ENCODE results near the gene KIF16B. TPM values are rescaled to one million over a fixed set of nuclear protein-coding genes. Genes with fewer than 3 reads are reported as not detected.

Gene KIF16B
- total and polyA plus RNA-seq, 4 experiments from 2014 or later, result 3.2 to 12.0 (median 10.0) TPM

DNA sequence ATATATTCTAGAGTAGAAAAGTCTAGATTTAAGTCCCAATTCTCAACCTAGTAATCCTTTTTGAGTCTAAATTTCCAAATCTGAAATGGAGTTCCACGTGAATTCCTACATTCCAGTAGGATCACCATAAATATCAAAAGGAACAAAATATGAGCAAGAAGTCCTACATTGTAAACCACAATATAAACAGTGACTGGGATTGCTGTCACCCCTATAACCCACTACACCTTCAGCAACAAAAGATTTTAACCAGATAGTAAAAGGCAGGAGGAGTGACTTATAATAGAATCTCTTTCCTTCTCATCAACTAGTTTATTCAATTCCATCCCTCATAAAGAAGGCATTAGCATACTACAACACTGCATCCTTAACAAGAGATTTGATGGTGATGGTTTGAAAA is 210.6 kb downstream of the KIF16B start:
- Mint-ChIP-seq H3K36me3 (peaks cover 22 to 51% of the 10 kb centered on the region in 2 donors), H3K27me3 (no peaks in the 10 kb centered on the region), H3K4me3 (no peak overlapping the region), H3K27ac (no peak overlapping the region), H3K9me3 (no peaks in the 10 kb centered on the region), H3K4me1 (no peaks in the 10 kb centered on the region)
- H3K4me3 ChIP-seq (ENCODE audit: low read length in 2 of 2), result no peak overlapping the region
- no peak for DNase-seq
- intact Hi-C loops (cut with micrococcal nuclease), result no loop called here
- H3K4me1 ChIP-seq (ENCODE audit: insufficient read depth, low read length), result no peaks in the 10 kb centered on the region
- CTCF ChIA-PET (ENCODE audit: partially characterized antibody), result no interaction called here
- H3K27me3 ChIP-seq (ENCODE audit: insufficient read depth, low read length), result no peaks in the 10 kb centered on the region
- POLR2A ChIA-PET (ENCODE audit: partially characterized antibody), result no interaction called here
- H3K27ac ChIP-seq (ENCODE audit: low read depth, low read length), result no peak overlapping the region
- H3K36me3 ChIP-seq (ENCODE audit: insufficient read depth, low read length), result no peaks in the 10 kb centered on the region
- no peaks in the 10 kb centered on the region for H3K9me3 ChIP-seq (ENCODE audit: control insufficient read depth in 1 of 2, low read length in 2 of 2)

GRCh38 chr20:16360668-16361067 is 212.6 kb downstream of the KIF16B start:
- Mint-ChIP-seq H3K4me3 (no peak overlapping the region), H3K4me1 (no peaks in the 10 kb centered on the region), H3K9me3 (no peaks in the 10 kb centered on the region), H3K36me3 (peaks cover 14 to 42% of the 10 kb centered on the region in 2 donors), H3K27ac (no peak overlapping the region), H3K27me3 (no peaks in the 10 kb centered on the region)
- Histone ChIP-seq H3K27ac (ENCODE audit: low read depth, low read length) (no peak overlapping the region), H3K9me3 (ENCODE audit: control insufficient read depth in 1 of 2, low read length in 2 of 2) (no peaks in the 10 kb centered on the region), H3K36me3 (ENCODE audit: insufficient read depth, low read length) (no peaks in the 10 kb centered on the region), H3K4me1 (ENCODE audit: insufficient read depth, low read length) (no peaks in the 10 kb centered on the region), H3K27me3 (ENCODE audit: insufficient read depth, low read length) (no peaks in the 10 kb centered on the region), H3K4me3 (ENCODE audit: low read length in 2 of 2) (no peak overlapping the region)
- intact Hi-C loops (cut with micrococcal nuclease), result no loop called here
- DNase-seq, result no peak
- ChIA-PET POLR2A (ENCODE audit: partially characterized antibody) (no interaction called here), CTCF (ENCODE audit: partially characterized antibody) (no interaction called here)

- no peak for DNase-seq
- no peak overlapping the region for H3K27ac Mint-ChIP-seq
- H3K27me3 ChIP-seq (ENCODE audit: insufficient read depth, low read length), result no peaks in the 10 kb centered on the region
- H3K4me3 ChIP-seq (ENCODE audit: low read length in 2 of 2), result no peak overlapping the region
- peaks cover 12 to 40% of the 10 kb centered on the region in 2 donors for H3K36me3 Mint-ChIP-seq
- H3K36me3 ChIP-seq (ENCODE audit: insufficient read depth, low read length), result no peaks in the 10 kb centered on the region
- H3K4me3 Mint-ChIP-seq, result no peak overlapping the region
- ChIA-PET POLR2A (ENCODE audit: partially characterized antibody) (no interaction called here), CTCF (ENCODE audit: partially characterized antibody) (no interaction called here)
- H3K4me1 ChIP-seq (ENCODE audit: insufficient read depth, low read length), result no peaks in the 10 kb centered on the region
- no peaks in the 10 kb centered on the region for H3K27me3 Mint-ChIP-seq
- H3K27ac ChIP-seq (ENCODE audit: low read depth, low read length), result no peak overlapping the region
- no peaks in the 10 kb centered on the region for H3K4me1 Mint-ChIP-seq
- H3K9me3 Mint-ChIP-seq, result no peaks in the 10 kb centered on the region
- no peaks in the 10 kb centered on the region for H3K9me3 ChIP-seq (ENCODE audit: control insufficient read depth in 1 of 2, low read length in 2 of 2)
- intact Hi-C loops (cut with micrococcal nuclease), result no loop called here
Measured at GRCh38 chr20:16353417-16353781, 219.8 kb downstream of the KIF16B start.

- Histone ChIP-seq H3K27ac (ENCODE audit: low read depth, low read length) (no peak overlapping the region), H3K9me3 (ENCODE audit: control insufficient read depth in 1 of 2, low read length in 2 of 2) (no peaks in the 10 kb centered on the region), H3K36me3 (ENCODE audit: insufficient read depth, low read length) (no peaks in the 10 kb centered on the region), H3K4me1 (ENCODE audit: insufficient read depth, low read length) (no peaks in the 10 kb centered on the region), H3K4me3 (ENCODE audit: low read length in 2 of 2) (no peak overlapping the region), H3K27me3 (ENCODE audit: insufficient read depth, low read length) (no peaks in the 10 kb centered on the region)
- peaks cover 15 to 39% of the 10 kb centered on the region in 2 donors for H3K36me3 Mint-ChIP-seq
- no peaks in the 10 kb centered on the region for H3K27me3 Mint-ChIP-seq
- ChIA-PET POLR2A (ENCODE audit: partially characterized antibody) (no interaction called here), CTCF (ENCODE audit: partially characterized antibody) (no interaction called here)
- no peak overlapping the region for H3K4me3 Mint-ChIP-seq
- no peaks in the 10 kb centered on the region for H3K9me3 Mint-ChIP-seq
- H3K4me1 Mint-ChIP-seq, result no peaks in the 10 kb centered on the region
- intact Hi-C loops (cut with micrococcal nuclease), result no loop called here
- no peak for DNase-seq
- no peak overlapping the region for H3K27ac Mint-ChIP-seq
Measured at GRCh38 chr20:16352751-16353416, 220.4 kb downstream of the KIF16B start.

GRCh38 chr20:16352321-16352720 is 220.9 kb downstream of the KIF16B start:
- H3K27ac Mint-ChIP-seq, result no peak overlapping the region
- ChIA-PET POLR2A (ENCODE audit: partially characterized antibody) (no interaction called here), CTCF (ENCODE audit: partially characterized antibody) (no interaction called here)
- no peaks in the 10 kb centered on the region for H3K9me3 ChIP-seq (ENCODE audit: control insufficient read depth in 1 of 2, low read length in 2 of 2)
- DNase-seq, result no peak
- no peaks in the 10 kb centered on the region for H3K36me3 ChIP-seq (ENCODE audit: insufficient read depth, low read length)
- H3K27ac ChIP-seq (ENCODE audit: low read depth, low read length), result no peak overlapping the region
- H3K4me3 ChIP-seq (ENCODE audit: low read length in 2 of 2), result no peak overlapping the region
- no peaks in the 10 kb centered on the region for H3K4me1 Mint-ChIP-seq
- H3K36me3 Mint-ChIP-seq, result peaks cover 17 to 39% of the 10 kb centered on the region in 2 donors
- no peaks in the 10 kb centered on the region for H3K4me1 ChIP-seq (ENCODE audit: insufficient read depth, low read length)
- no peaks in the 10 kb centered on the region for H3K27me3 ChIP-seq (ENCODE audit: insufficient read depth, low read length)
- no peaks in the 10 kb centered on the region for H3K27me3 Mint-ChIP-seq
- no peaks in the 10 kb centered on the region for H3K9me3 Mint-ChIP-seq
- intact Hi-C loops (cut with micrococcal nuclease), result no loop called here
- no peak overlapping the region for H3K4me3 Mint-ChIP-seq

DNA sequence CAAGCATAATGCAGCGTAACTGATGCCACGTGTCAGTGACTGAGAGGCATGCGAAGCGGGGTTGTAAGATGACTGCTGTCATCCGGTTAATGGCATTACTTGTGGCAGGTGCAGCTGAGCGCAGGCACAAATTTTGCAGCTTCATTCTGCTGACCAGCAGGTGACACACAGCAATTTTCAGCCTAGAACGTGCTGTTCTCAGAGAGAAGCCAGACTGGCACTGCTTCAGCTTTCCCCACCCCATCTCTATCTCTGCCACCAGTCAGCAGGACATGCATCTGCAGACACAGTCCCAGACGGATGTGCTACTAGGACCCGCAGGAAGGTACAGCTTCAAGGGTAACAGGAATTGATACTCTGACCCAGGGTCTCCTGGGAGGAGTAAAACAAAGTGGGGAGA is 221.8 kb downstream of the KIF16B start:
- no peaks in the 10 kb centered on the region for H3K4me1 Mint-ChIP-seq
- ChIA-PET CTCF (ENCODE audit: partially characterized antibody) (no interaction called here), POLR2A (ENCODE audit: partially characterized antibody) (no interaction called here)
- intact Hi-C loops (cut with micrococcal nuclease), result no loop called here
- no peak for DNase-seq
- H3K27me3 ChIP-seq (ENCODE audit: insufficient read depth, low read length), result no peaks in the 10 kb centered on the region
- no peak overlapping the region for H3K27ac ChIP-seq (ENCODE audit: low read depth, low read length)
- no peak overlapping the region for H3K4me3 ChIP-seq (ENCODE audit: low read length in 2 of 2)
- no peak overlapping the region for H3K27ac Mint-ChIP-seq
- peaks cover 18 to 47% of the 10 kb centered on the region in 2 donors for H3K36me3 Mint-ChIP-seq
- no peaks in the 10 kb centered on the region for H3K27me3 Mint-ChIP-seq
- H3K9me3 ChIP-seq (ENCODE audit: control insufficient read depth in 1 of 2, low read length in 2 of 2), result no peaks in the 10 kb centered on the region
- no peaks in the 10 kb centered on the region for H3K9me3 Mint-ChIP-seq
- H3K4me1 ChIP-seq (ENCODE audit: insufficient read depth, low read length), result no peaks in the 10 kb centered on the region
- H3K4me3 Mint-ChIP-seq, result no peak overlapping the region
- H3K36me3 ChIP-seq (ENCODE audit: insufficient read depth, low read length), result no peaks in the 10 kb centered on the region

DNA sequence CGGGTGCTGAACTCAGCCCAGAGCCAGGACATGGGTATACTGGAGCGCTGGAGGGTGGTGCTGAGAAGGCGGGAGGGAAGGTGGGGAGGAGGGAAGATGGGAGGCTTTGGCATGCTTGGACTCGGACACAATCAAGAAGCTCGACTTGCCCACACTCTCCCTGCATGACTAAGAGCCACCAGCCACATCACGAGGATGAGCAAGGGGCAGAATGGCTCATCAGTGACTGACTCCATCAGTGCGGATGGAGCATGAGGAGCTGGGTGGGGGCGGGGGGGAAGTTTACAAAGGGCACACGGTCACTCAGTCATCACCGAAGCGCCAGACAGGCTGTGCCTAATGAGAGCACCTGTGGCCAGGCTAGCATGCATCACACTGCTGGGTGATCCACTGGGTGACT is 222.8 kb downstream of the KIF16B start:
- no peaks in the 10 kb centered on the region for H3K27me3 Mint-ChIP-seq
- no peak overlapping the region for H3K27ac ChIP-seq (ENCODE audit: low read depth, low read length)
- H3K4me1 ChIP-seq (ENCODE audit: insufficient read depth, low read length), result no peaks in the 10 kb centered on the region
- CTCF ChIA-PET (ENCODE audit: partially characterized antibody), result no interaction called here
- intact Hi-C loops (cut with micrococcal nuclease), result no loop called here
- no peak overlapping the region for H3K4me3 ChIP-seq (ENCODE audit: low read length in 2 of 2)
- peaks cover 13 to 43% of the 10 kb centered on the region in 2 donors for H3K36me3 Mint-ChIP-seq
- DNase-seq, result no peak
- H3K9me3 ChIP-seq (ENCODE audit: control insufficient read depth in 1 of 2, low read length in 2 of 2), result no peaks in the 10 kb centered on the region
- no peak overlapping the region for H3K27ac Mint-ChIP-seq
- no peaks in the 10 kb centered on the region for H3K9me3 Mint-ChIP-seq
- H3K36me3 ChIP-seq (ENCODE audit: insufficient read depth, low read length), result no peaks in the 10 kb centered on the region
- POLR2A ChIA-PET (ENCODE audit: partially characterized antibody), result no interaction called here
- H3K4me1 Mint-ChIP-seq, result no peaks in the 10 kb centered on the region
- H3K4me3 Mint-ChIP-seq, result no peak overlapping the region
- no peaks in the 10 kb centered on the region for H3K27me3 ChIP-seq (ENCODE audit: insufficient read depth, low read length)
